ENCODE data around the gene BICC1. TPM values are rescaled to one million over a fixed set of nuclear protein-coding genes. Genes with fewer than 3 reads are reported as not detected.
A peak's percentile ranks its signal among the peaks of the same experiment; 100 is the strongest.
"Not testable (repeated sequence)": the region's sequence is repeated elsewhere in the genome, so short reads cannot be mapped to it uniquely, and the experiment has no call there.

Gene BICC1
- polyA plus RNA-seq, 1 experiment: 25.6 TPM

- POLR2A ChIA-PET: no interaction called here
- TF ChIP-seq CTCF (IDR thresholded peaks at IDR 0.05; ENCODE audit: low read depth, low read length): no peak
- H3K27ac ChIP-seq (ENCODE audit: low read depth, low read length): peak overlapping the region; percentile 34
- no peak for DNase-seq (ENCODE audit: low read depth, low spot score)
- H3K27me3 ChIP-seq (ENCODE audit: control insufficient read depth, insufficient read depth, low read length): no peaks in the 10 kb centered on the region
- CTCF ChIA-PET: interaction anchor here (0.5 kb wide), 1 partner anchor 128 kb away, joined by 3 read pairs; no protein-coding TSS in a partner anchor
- H3K4me3 ChIP-seq (ENCODE audit: low read depth, low read length): no peak overlapping the region
- no peaks in the 10 kb centered on the region for H3K9me3 ChIP-seq (ENCODE audit: control insufficient read depth, insufficient read depth, low read length)
Observed at GRCh38 chr10:58590924-58591323, 78.3 kb downstream of the BICC1 start.

GRCh38 chr10:58593008-58593407 is 80.3 kb downstream of the BICC1 start:
- no peak overlapping the region for H3K4me3 ChIP-seq (ENCODE audit: low read depth, low read length)
- no peak for TF ChIP-seq CTCF (IDR thresholded peaks at IDR 0.05; ENCODE audit: low read depth, low read length)
- H3K9me3 ChIP-seq (ENCODE audit: control insufficient read depth, insufficient read depth, low read length): peaks cover 2% of the 10 kb centered on the region; the same call in 1 of the 2 replicates
- POLR2A ChIA-PET: no interaction called here
- H3K27me3 ChIP-seq (ENCODE audit: control insufficient read depth, insufficient read depth, low read length): no peaks in the 10 kb centered on the region
- DNase-seq (ENCODE audit: low read depth, low spot score): no peak
- CTCF ChIA-PET: no interaction called here
- no peak overlapping the region for H3K27ac ChIP-seq (ENCODE audit: low read depth, low read length)

GRCh38 chr10:58597211-58597610 is 84.5 kb downstream of the BICC1 start:
- DNase-seq (ENCODE audit: low read depth, low spot score): not testable (repeated sequence)

GRCh38 chr10:58599927-58600553 is 87.4 kb downstream of the BICC1 start:
- ChIA-PET CTCF (no interaction called here), POLR2A (no interaction called here)
- peaks cover 3% of the 10 kb centered on the region for H3K9me3 ChIP-seq (ENCODE audit: control insufficient read depth, insufficient read depth, low read length)
- no peak for TF ChIP-seq CTCF (IDR thresholded peaks at IDR 0.05; ENCODE audit: low read depth, low read length)
- no peaks in the 10 kb centered on the region for H3K27me3 ChIP-seq (ENCODE audit: control insufficient read depth, insufficient read depth, low read length)
- no peak overlapping the region for H3K4me3 ChIP-seq (ENCODE audit: low read depth, low read length)
- H3K27ac ChIP-seq (ENCODE audit: low read depth, low read length): no peak overlapping the region
- no peak for DNase-seq (ENCODE audit: low read depth, low spot score)

More at GRCh38 chr10:58597211-58597610, 84.5 kb downstream of the BICC1 start:
- H3K27ac ChIP-seq (ENCODE audit: low read depth, low read length); H3K4me3 ChIP-seq (ENCODE audit: low read depth, low read length); POLR2A ChIA-PET; CTCF ChIA-PET; H3K27me3 ChIP-seq (ENCODE audit: control insufficient read depth, insufficient read depth, low read length); H3K9me3 ChIP-seq (ENCODE audit: control insufficient read depth, insufficient read depth, low read length): not testable (repeated sequence)

GRCh38 chr10:58608351-58608750 is 95.7 kb downstream of the BICC1 start:
- POLR2A ChIA-PET: no interaction called here
- Histone ChIP-seq H3K27me3 (ENCODE audit: control insufficient read depth, insufficient read depth, low read length) (no peaks in the 10 kb centered on the region), H3K4me3 (ENCODE audit: low read depth, low read length) (no peak overlapping the region), H3K27ac (ENCODE audit: low read depth, low read length) (no peak overlapping the region), H3K9me3 (ENCODE audit: control insufficient read depth, insufficient read depth, low read length) (no peaks in the 10 kb centered on the region; the same call in 1 of the 2 replicates)
- DNase-seq (ENCODE audit: low read depth, low spot score): no peak
- CTCF ChIA-PET: no interaction called here
- TF ChIP-seq CTCF (IDR thresholded peaks at IDR 0.05; ENCODE audit: low read depth, low read length): no peak
